Activated CD8-positive, alpha-beta T cell treated with anti-CD3 and anti-CD28 coated beads, Interleukin-2, amount 10 ng/mL, durations not matched to agents 7 days and 5 days (primary cell): ENCODE data around the gene BCAS1. TPM values are rescaled to one million over a fixed set of nuclear protein-coding genes. Genes with fewer than 3 reads are reported as not detected.
"Not testable (repeated sequence)": the region's sequence is repeated elsewhere in the genome, so short reads cannot be mapped to it uniquely, and the experiment has no call there.

Experiments
- ATAC-seq: fragments of 150-1000 bp; cut with Tn5 transposase; one replicate; pipeline ENCODE4 v1.10.0; 2021; ENCODE audit warnings: moderate library complexity
- CTCF ChIA-PET: fragments of 350-600 bp; sonication (Branson Sonifier 250); formaldehyde crosslinking; loops from one replicate; lab custom pipeline; 2021; ENCODE audit warnings: antibody characterized with exemption; lab: Charles Lee
- POLR2A ChIA-PET: fragments of 350-600 bp; sonication (Branson Sonifier 250); formaldehyde crosslinking; loops from one replicate; lab custom pipeline; 2021; ENCODE audit warnings: antibody characterized with exemption; lab: Charles Lee
- DNase-seq: peaks from one replicate; pipeline ENCODE4 v3.0.0-alpha.2; 2020
- H3K27ac Mint-ChIP-seq: one replicate; pipeline ENCODE4 v1.8.0; 2021; ENCODE audit warnings: mild to moderate bottlenecking, mixed read lengths
- H3K27me3 Mint-ChIP-seq: one replicate; pipeline ENCODE4 v1.8.0; 2021; ENCODE audit warnings: low read depth, mixed read lengths
- H3K36me3 Mint-ChIP-seq: one replicate; pipeline ENCODE4 v1.8.0; 2021; ENCODE audit warnings: low read depth, mixed read lengths
- H3K4me1 Mint-ChIP-seq: one replicate; pipeline ENCODE4 v1.8.0; 2021; ENCODE audit warnings: low read depth, mixed read lengths
- H3K4me3 Mint-ChIP-seq: one replicate; pipeline ENCODE4 v1.8.0; 2021; ENCODE audit warnings: mild to moderate bottlenecking, mixed read lengths
- H3K9me3 Mint-ChIP-seq: one replicate; pipeline ENCODE4 v1.8.0; 2022; ENCODE audit warnings: mixed read lengths; ENCODE audit not compliant: insufficient read depth
- total RNA-seq, 2 experiments: library from RNA; stranded (reverse); gene quantifications; one replicate each; pipeline ENCODE4 v1.2.3, GENCODE V29; 2021

Gene BCAS1
- total RNA-seq, 2 experiments from 2014 or later, result not detected

GRCh38 chr20:54011346-54011745 is 59.0 kb downstream of the BCAS1 start:
- ChIA-PET POLR2A (no interaction called here), CTCF (interaction anchor here (1.1 kb wide), 1 partner anchor 11 kb away, joined by 3 read pairs; no protein-coding TSS in a partner anchor)
- H3K9me3 Mint-ChIP-seq, result no peaks in the 10 kb centered on the region
- no peak overlapping the region for H3K4me3 Mint-ChIP-seq
- peaks cover 18% of the 10 kb centered on the region for H3K27me3 Mint-ChIP-seq
- ATAC-seq, result no peak
- no peak for DNase-seq
- no peak overlapping the region for H3K27ac Mint-ChIP-seq
- H3K36me3 Mint-ChIP-seq, result no peaks in the 10 kb centered on the region
- H3K4me1 Mint-ChIP-seq, result no peaks in the 10 kb centered on the region

- ATAC-seq, H3K9me3 Mint-ChIP-seq, DNase-seq, H3K4me1 Mint-ChIP-seq, H3K4me3 Mint-ChIP-seq, POLR2A ChIA-PET, H3K27ac Mint-ChIP-seq, H3K36me3 Mint-ChIP-seq, CTCF ChIA-PET: not testable (repeated sequence)
- H3K27me3 Mint-ChIP-seq, result peaks cover 12% of the 10 kb centered on the region
Measured at GRCh38 chr20:54006216-54006615, 64.2 kb downstream of the BCAS1 start.

GRCh38 chr20:54005524-54005923 is 64.9 kb downstream of the BCAS1 start:
- Mint-ChIP-seq H3K9me3 (peaks cover 5% of the 10 kb centered on the region), H3K27me3 (peaks cover 12% of the 10 kb centered on the region), H3K36me3 (no peaks in the 10 kb centered on the region), H3K4me1 (no peaks in the 10 kb centered on the region), H3K4me3 (no peak overlapping the region), H3K27ac (no peak overlapping the region)
- no peak for ATAC-seq
- ChIA-PET CTCF (no interaction called here), POLR2A (no interaction called here)
- DNase-seq, result no peak

- ATAC-seq (no peak), DNase-seq (no peak)
- CTCF ChIA-PET, result no interaction called here
- H3K27me3 Mint-ChIP-seq, result peaks cover 2% of the 10 kb centered on the region
- H3K36me3 Mint-ChIP-seq, result no peaks in the 10 kb centered on the region
- peaks cover 11% of the 10 kb centered on the region for H3K9me3 Mint-ChIP-seq
- H3K4me3 Mint-ChIP-seq, result no peak overlapping the region
- H3K4me1 Mint-ChIP-seq, result no peaks in the 10 kb centered on the region
- H3K27ac Mint-ChIP-seq, result no peak overlapping the region
- POLR2A ChIA-PET, result no interaction called here
Measured at GRCh38 chr20:54004445-54004844, 65.9 kb downstream of the BCAS1 start.

GRCh38 chr20:54002741-54003140 is 67.7 kb downstream of the BCAS1 start:
- peaks cover 11% of the 10 kb centered on the region for H3K9me3 Mint-ChIP-seq

GRCh38 chr20:54002056-54002575 is 68.3 kb downstream of the BCAS1 start:
- ATAC-seq (no peak), DNase-seq (no peak)
- ChIA-PET POLR2A (interaction anchor here (0.6 kb wide), 1 partner anchor 48 kb away, joined by 3 read pairs; no protein-coding TSS in a partner anchor), CTCF (no interaction called here)
- H3K27ac Mint-ChIP-seq, result no peak overlapping the region
- H3K9me3 Mint-ChIP-seq, result peaks cover 11% of the 10 kb centered on the region
- no peaks in the 10 kb centered on the region for H3K4me1 Mint-ChIP-seq
- no peaks in the 10 kb centered on the region for H3K36me3 Mint-ChIP-seq
- H3K4me3 Mint-ChIP-seq, result no peak overlapping the region
- H3K27me3 Mint-ChIP-seq, result no peaks in the 10 kb centered on the region

More at GRCh38 chr20:54002741-54003140, 67.7 kb downstream of the BCAS1 start:
- DNase-seq (no peak), ATAC-seq (no peak)
- POLR2A ChIA-PET, result interaction anchor here (0.6 kb wide), 1 partner anchor 49 kb away, joined by 3 read pairs; no protein-coding TSS in a partner anchor
- no peaks in the 10 kb centered on the region for H3K36me3 Mint-ChIP-seq
- no peaks in the 10 kb centered on the region for H3K4me1 Mint-ChIP-seq
- H3K4me3 Mint-ChIP-seq, result no peak overlapping the region
- H3K27me3 Mint-ChIP-seq, result no peaks in the 10 kb centered on the region
- CTCF ChIA-PET, result no interaction called here
- H3K27ac Mint-ChIP-seq, result no peak overlapping the region

- ChIA-PET CTCF (no interaction called here), POLR2A (no interaction called here)
- DNase-seq, result no peak
- ATAC-seq, result no peak
- no peaks in the 10 kb centered on the region for H3K36me3 Mint-ChIP-seq
- no peak overlapping the region for H3K4me3 Mint-ChIP-seq
- H3K9me3 Mint-ChIP-seq, result peaks cover 11% of the 10 kb centered on the region
- H3K27me3 Mint-ChIP-seq, result peaks cover 9% of the 10 kb centered on the region
- H3K27ac Mint-ChIP-seq, result no peak overlapping the region
- H3K4me1 Mint-ChIP-seq, result no peaks in the 10 kb centered on the region
Measured at GRCh38 chr20:54000914-54001313, 69.5 kb downstream of the BCAS1 start.

GRCh38 chr20:54000262-54000661 is 70.1 kb downstream of the BCAS1 start:
- Mint-ChIP-seq H3K27me3 (peaks cover 11% of the 10 kb centered on the region), H3K27ac (no peak overlapping the region), H3K9me3 (peaks cover 11% of the 10 kb centered on the region), H3K4me3 (no peak overlapping the region), H3K4me1 (no peaks in the 10 kb centered on the region), H3K36me3 (no peaks in the 10 kb centered on the region)
- no peak for DNase-seq
- CTCF ChIA-PET, result no interaction called here
- POLR2A ChIA-PET, result no interaction called here
- ATAC-seq, result no peak

GRCh38 chr20:53999077-53999476 is 71.3 kb downstream of the BCAS1 start:
- peaks cover 11% of the 10 kb centered on the region for H3K27me3 Mint-ChIP-seq
- H3K36me3 Mint-ChIP-seq, result no peaks in the 10 kb centered on the region
- H3K9me3 Mint-ChIP-seq, result peaks cover 11% of the 10 kb centered on the region
- H3K27ac Mint-ChIP-seq, result no peak overlapping the region
- no peaks in the 10 kb centered on the region for H3K4me1 Mint-ChIP-seq
- CTCF ChIA-PET, result no interaction called here
- DNase-seq, result no peak
- H3K4me3 Mint-ChIP-seq, result no peak overlapping the region
- ATAC-seq, result no peak
- POLR2A ChIA-PET, result no interaction called here

- no peaks in the 10 kb centered on the region for H3K4me1 Mint-ChIP-seq
- no peak overlapping the region for H3K4me3 Mint-ChIP-seq
- H3K36me3 Mint-ChIP-seq, result no peaks in the 10 kb centered on the region
- peaks cover 11% of the 10 kb centered on the region for H3K9me3 Mint-ChIP-seq
- peaks cover 19% of the 10 kb centered on the region for H3K27me3 Mint-ChIP-seq
- CTCF ChIA-PET, result no interaction called here
- H3K27ac Mint-ChIP-seq, result no peak overlapping the region
- ATAC-seq (no peak), DNase-seq (no peak)
- POLR2A ChIA-PET, result no interaction called here
Measured at GRCh38 chr20:53996584-53997486, 73.6 kb downstream of the BCAS1 start.

- ATAC-seq (no peak), DNase-seq (no peak)
- H3K27ac Mint-ChIP-seq, result no peak overlapping the region
- ChIA-PET POLR2A (no interaction called here), CTCF (no interaction called here)
- H3K4me3 Mint-ChIP-seq, result no peak overlapping the region
- peaks cover 10% of the 10 kb centered on the region for H3K9me3 Mint-ChIP-seq
- H3K36me3 Mint-ChIP-seq, result no peaks in the 10 kb centered on the region
- H3K27me3 Mint-ChIP-seq, result peaks cover 22% of the 10 kb centered on the region
- H3K4me1 Mint-ChIP-seq, result no peaks in the 10 kb centered on the region
Measured at GRCh38 chr20:53995949-53996348, 74.4 kb downstream of the BCAS1 start.

- ChIA-PET POLR2A (no interaction called here), CTCF (no interaction called here)
- Mint-ChIP-seq H3K4me3 (no peak overlapping the region), H3K27me3 (peaks cover 33% of the 10 kb centered on the region), H3K4me1 (no peaks in the 10 kb centered on the region), H3K9me3 (no peaks in the 10 kb centered on the region), H3K36me3 (no peaks in the 10 kb centered on the region), H3K27ac (no peak overlapping the region)
- ATAC-seq (no peak), DNase-seq (no peak)
Measured at GRCh38 chr20:53994088-53994487, 76.3 kb downstream of the BCAS1 start.
